DMS53 treated with DMSO at 0.1 percent for 48 hours (cell line): ENCODE measurements around the gene DGCR6L.
"Not testable (repeated sequence)": the region's sequence is repeated elsewhere in the genome, so short reads cannot be mapped to it uniquely, and the experiment has no call there.

ENCODE experiments used
- DNase-seq: peaks from one replicate; lab custom pipeline; 2025; ENCODE audit not compliant: unreplicated experiment; lab: John Stamatoyannopoulos, UW

DGCR6L gene

GRCh38 chr22:20277936-20278635 is 41.8 kb downstream of the DGCR6L start:
- DNase-seq, result not testable (repeated sequence)

- DNase-seq, result no peak
Measured at GRCh38 chr22:20276468-20276867, 43.4 kb downstream of the DGCR6L start.

- no peak for DNase-seq
Measured at GRCh38 chr22:20275836-20276235, 44.0 kb downstream of the DGCR6L start.

GRCh38 chr22:20275325-20275724 is 44.5 kb downstream of the DGCR6L start:
- DNase-seq, result not testable (repeated sequence)

- not testable (repeated sequence) for DNase-seq
Measured at GRCh38 chr22:20274374-20274773, 45.5 kb downstream of the DGCR6L start.

DNA sequence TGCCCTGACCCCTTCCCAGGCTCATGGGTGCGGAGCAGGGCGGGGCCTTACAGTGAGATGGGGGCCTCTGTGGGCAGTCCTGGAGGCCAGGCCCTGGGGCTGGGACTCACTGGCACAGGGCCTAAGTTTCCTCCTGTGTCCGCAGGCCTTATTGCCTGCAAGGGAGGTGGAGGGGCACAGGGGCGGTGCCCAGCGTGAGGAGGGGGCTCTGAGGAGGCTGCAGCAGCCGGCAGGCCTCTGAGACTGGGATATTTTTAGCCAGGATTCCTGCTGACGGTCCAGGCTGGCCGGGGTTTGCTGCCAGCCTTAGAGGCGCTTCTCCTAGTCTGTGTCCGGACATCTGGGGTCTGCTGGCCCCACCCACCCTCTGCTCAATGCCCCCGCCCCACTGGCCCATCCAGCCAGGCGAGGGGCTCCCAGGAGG is 46.1 kb downstream of the DGCR6L start:
- DNase-seq, result no peak

DNA sequence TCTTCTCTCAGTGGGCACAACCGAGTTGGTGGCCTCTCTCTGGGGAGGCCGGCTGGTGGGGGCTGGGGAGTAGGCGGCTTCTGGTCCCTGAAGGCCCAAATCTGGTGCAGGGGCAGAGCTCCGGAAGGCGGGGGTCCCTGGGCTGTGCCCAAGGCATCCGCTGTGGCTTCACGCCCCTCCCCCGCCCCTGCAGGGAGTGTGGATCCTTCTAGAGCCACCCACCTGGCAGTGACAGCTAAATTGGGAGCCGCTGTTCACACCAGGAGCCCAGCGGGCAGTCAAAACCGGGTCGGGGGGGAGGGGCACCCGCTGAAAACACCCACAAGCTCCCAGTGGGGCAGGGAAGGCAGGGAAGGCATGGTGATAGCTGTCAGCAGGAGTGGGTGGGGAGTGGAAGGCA is 47.2 kb downstream of the DGCR6L start:
- no peak for DNase-seq

- no peak for DNase-seq
Measured at GRCh38 chr22:20272174-20272573, 47.7 kb downstream of the DGCR6L start.

DNA sequence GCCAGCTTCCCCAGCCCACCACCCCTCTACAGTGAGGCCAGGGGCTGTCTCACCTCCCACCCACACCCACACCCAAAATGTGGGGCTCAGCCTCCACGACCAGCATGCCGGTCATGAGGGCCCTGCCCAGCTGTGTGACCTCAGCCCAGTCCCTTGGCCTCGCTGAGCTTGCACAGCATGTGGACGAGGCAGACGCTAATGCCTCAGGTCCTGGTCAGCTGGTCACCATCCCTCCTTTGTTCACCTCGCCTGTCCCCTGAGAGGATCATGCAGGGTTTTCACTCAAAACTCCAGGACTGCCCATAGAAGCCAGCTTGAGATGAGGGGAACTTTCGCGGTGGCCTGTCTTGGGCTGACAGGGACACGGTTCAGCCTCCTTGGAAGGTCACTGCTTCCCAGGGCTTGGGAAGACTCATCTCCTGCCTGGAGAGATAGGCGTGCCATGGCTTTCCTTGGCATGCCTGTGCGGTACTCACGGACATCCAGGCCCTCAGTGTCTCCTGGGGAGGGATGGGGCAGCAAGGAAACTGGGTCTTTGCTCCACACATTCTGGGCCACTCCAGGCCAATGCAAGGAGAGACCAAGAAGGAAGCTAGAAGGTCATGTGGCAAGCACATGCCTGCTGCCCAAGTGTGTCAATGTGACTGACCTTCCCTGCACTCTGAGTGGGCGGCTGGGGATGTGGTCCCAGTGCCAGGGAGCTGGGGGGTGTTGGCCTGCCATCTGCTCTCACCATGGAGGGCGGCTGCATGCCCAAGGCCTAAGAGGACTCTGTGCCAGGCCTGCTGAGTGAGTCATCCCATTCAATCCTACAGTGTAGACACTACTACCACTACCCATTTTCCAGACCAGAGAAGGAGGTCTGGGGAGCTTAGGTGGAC is 48.5 kb downstream of the DGCR6L start:
- DNase-seq, result no peak

DNA sequence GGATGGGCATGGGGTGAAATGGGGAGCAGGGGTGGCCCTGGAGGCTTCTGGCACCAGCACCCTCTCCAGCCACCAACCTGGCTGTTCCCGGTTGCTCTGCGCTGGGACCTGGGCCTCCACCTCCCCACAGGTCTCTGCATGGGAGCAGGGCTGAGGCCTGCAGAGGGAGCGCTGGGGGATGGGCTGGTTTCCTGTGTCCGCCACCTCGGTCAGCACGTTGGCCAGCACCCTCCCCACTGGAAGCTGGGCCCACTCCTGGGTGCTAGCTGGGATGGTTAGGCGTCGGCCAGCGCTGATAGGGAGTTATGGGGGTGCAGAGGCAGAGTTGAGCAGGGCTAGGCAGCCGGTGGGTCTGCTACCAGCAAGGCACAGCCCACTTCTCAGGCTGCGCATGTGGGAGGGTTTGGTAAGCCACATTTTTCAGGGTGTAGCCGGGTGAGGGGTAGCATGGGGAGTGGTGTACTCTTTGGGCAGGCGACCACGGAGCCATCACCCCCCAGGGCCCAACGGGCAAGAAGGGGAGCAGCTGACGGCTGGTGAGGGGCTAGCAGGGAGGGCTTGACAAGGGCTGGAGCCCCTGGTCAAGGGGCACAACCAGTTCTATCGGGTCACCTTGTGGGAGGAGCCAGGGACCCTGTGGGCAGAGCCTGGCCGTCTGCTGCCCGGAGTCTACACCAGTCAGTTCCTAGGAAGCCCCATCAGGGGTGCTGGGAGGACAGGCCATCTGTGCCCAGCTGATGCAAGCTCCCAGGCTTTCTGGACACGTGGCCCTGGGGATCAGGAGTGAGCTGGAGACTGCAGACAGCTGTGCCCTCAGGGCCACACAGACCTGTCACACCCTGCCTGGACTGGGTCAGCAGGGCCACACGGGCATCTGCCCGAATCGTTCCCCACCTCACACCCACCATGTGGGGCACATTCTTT is 49.4 kb downstream of the DGCR6L start:
- DNase-seq, result not testable (repeated sequence)

GRCh38 chr22:20269673-20270072 is 50.2 kb downstream of the DGCR6L start:
- not testable (repeated sequence) for DNase-seq

DNA sequence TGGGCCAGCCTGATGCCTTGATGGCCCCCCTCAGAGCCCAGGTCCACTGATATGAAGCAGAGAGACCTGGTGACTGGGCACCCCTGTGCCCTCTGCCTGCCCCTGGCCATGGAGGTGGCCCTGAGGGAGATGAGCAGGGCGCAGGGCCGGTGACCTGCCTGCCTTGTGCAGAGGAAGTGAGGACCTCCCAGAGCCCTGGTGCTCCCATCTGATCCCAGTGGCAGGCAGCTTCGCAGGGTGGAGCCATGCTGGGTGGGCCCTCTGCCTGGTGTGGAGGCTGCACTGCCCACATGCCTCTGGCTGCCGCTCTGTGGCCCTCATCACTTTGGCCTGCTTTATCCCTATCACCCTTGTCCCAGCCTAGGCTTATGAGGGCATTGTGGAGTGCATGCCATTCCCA is 50.7 kb downstream of the DGCR6L start:
- not testable (repeated sequence) for DNase-seq

GRCh38 chr22:20268279-20269012 is 51.4 kb downstream of the DGCR6L start, which contains the start of gene RTN4R:
Gene RTN4R, minus strand, starts transcription at chr22:20268318. Its CDS starts 226 bp downstream, at chr22:20268092.
- DNase-seq, result no peak

GRCh38 chr22:20267441-20268278 is 52.2 kb downstream of the DGCR6L start:
- DNase-seq, result no peak

GRCh38 chr22:20266667-20267440 is 53.0 kb downstream of the DGCR6L start:
- DNase-seq, result not testable (repeated sequence)

DNA sequence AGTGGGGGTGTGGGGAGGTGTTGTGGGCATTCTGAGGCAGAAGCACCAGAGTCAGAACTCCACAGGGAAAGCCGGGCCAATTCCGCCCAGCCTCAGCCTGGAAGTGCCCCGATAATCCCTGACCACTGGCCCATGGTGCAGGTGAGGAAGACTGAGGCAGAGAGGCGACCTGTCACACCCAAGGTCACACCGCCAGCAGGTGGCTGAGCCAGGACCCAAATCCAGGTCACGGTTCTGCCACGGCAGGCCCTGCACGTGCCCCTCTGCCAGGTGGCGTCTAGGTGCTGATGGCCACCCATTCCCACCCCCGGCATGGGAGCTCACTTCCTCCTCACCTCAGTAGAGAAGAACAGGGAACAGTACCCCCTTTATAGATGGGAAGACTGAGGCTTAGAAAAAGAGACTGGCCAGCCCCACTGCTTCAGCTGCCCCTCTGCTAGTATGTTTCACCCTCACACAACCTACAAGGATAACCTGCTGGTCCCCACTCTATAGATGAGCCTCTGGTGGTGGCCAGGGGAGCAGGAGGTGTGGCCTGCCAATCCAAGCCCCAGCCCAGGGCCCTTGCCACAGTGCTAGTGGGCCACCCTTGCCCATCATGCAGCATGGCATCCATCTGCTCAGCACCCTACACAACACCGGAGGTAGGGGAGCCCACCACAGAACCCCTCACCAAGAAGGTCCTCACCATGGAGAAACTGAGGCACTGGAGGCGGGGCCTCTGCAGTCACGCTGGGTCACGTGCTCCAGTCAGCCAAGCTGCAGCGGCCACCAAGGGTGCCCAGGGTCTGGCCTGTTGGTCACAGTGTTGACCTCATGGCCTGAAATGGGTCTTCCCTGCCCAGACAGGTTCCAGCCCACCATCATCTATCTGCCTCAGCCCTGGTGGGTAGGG is 53.8 kb downstream of the DGCR6L start:
- DNase-seq, result not testable (repeated sequence)

DNA sequence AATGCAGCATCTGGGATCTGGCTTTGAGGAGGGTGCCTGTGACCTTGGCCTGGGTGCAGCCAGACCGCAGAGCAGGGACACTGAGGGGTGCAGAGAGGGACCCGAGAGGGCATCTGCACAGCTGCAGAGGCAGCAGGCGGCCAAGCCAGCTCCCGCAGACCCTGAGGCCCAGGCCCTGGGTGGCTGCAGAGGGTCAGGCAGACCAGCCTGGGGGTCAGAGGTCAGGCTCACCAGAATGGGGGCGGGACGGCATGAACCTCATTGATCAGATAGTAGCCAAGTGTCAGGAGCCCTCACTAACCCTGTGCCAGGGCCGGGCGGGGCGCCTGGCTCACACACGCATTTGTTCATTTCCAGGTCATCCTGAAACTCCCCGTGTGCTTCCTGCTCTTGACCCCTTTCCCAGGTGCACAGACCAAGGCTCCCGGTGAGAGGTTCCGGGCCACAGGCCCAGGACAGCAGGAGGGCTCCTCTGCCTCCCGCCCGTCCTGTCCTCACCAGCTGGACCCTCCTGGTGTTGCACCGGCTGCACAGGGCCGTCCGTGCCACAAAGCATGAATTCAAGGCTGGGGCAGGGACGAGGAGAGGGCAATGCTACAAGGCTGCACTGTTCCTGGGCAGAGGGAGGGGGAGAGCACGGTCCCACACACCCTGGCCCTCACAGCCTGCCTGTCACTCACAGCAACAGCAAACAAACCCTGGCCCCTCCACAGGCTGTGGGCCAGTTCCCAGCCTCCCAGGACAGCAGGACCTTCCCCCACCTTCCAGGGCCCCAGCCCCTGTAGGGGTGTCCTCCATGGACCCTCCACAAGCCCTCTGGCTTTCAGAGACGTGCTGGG is 55.0 kb downstream of the DGCR6L start:
- no peak for DNase-seq
